ENCODE results near the gene DAGLA.

Gene DAGLA

GRCh38 chr11:61756452-61757212 lies 76.4 kb downstream of the DAGLA start:
- DNase-seq: no peak
- Histone ChIP-seq H3K23ac (ENCODE audit: low read length) (no peak overlapping the region), H3K4ac (ENCODE audit: low read depth, low read length) (no peak overlapping the region), H2BK120ac (ENCODE audit: insufficient read depth, low read length, poor library complexity) (no peak overlapping the region), H2AFZ (ENCODE audit: insufficient read depth, low read length, poor library complexity) (peak overlapping the region; percentile 8), H3K79me1 (ENCODE audit: low read length) (peaks cover 10% of the 10 kb centered on the region), H4K91ac (ENCODE audit: low read depth, low read length) (peak overlapping the region; percentile 53), H3K27me3 (ENCODE audit: insufficient read depth, low read length) (peaks cover 5% of the 10 kb centered on the region), H3K4me1 (ENCODE audit: control insufficient read depth in 1 of 2, insufficient read depth in 2 of 2, low read length in 2 of 2) (peaks cover 23 to 33% of the 10 kb centered on the region in 2 experiments), H3K9ac (ENCODE audit: low read length) (no peak overlapping the region), H2BK5ac (ENCODE audit: low read depth, low read length, poor library complexity) (no peak overlapping the region), H4K8ac (ENCODE audit: low read depth, low read length) (no peak overlapping the region), H2BK12ac (ENCODE audit: low read length) (peak overlapping the region; percentile 51), H3K14ac (ENCODE audit: low read length) (no peak overlapping the region), H3K36me3 (ENCODE audit: control insufficient read depth in 1 of 2, insufficient read depth in 2 of 2, low read length in 2 of 2) (no peaks in the 10 kb centered on the region), H3K18ac (ENCODE audit: low read length) (peak overlapping the region; percentile 12), H3K4me3 (ENCODE audit: low read depth, low read length) (no peak overlapping the region), H4K12ac (ENCODE audit: low read depth, low read length) (no peak overlapping the region), H3K9me3 (ENCODE audit: insufficient read depth, low read depth, low read length) (peaks cover 3% of the 10 kb centered on the region), H3K4me2 (ENCODE audit: low read length) (no peak overlapping the region), H2AK5ac (ENCODE audit: low read length) (no peak overlapping the region), H3K79me2 (ENCODE audit: control insufficient read depth, insufficient read depth, low read length, poor library complexity) (peaks cover 2% of the 10 kb centered on the region), H3K27ac (ENCODE audit: low read depth, low read length) (no peak overlapping the region)
- WGBS (ENCODE audit: extremely low coverage, insufficient coverage, insufficient read length): no CpG with 5 or more reads among the region's 9 CpGs

- H3K4me2 ChIP-seq (ENCODE audit: low read length): no peak overlapping the region
- H3K4me1 ChIP-seq (ENCODE audit: control insufficient read depth in 1 of 2, insufficient read depth in 2 of 2, low read length in 2 of 2): peaks cover 23 to 33% of the 10 kb centered on the region in 2 experiments
- H3K27ac ChIP-seq (ENCODE audit: low read depth, low read length): no peak overlapping the region
- peaks cover 10% of the 10 kb centered on the region for H3K79me1 ChIP-seq (ENCODE audit: low read length)
- H3K18ac ChIP-seq (ENCODE audit: low read length): no peak overlapping the region
- H3K9ac ChIP-seq (ENCODE audit: low read length): no peak overlapping the region
- H3K27me3 ChIP-seq (ENCODE audit: insufficient read depth, low read length): peaks cover 5% of the 10 kb centered on the region
- no peak overlapping the region for H2AFZ ChIP-seq (ENCODE audit: insufficient read depth, low read length, poor library complexity)
- H3K9me3 ChIP-seq (ENCODE audit: insufficient read depth, low read depth, low read length): peaks cover 3% of the 10 kb centered on the region
- H3K23ac ChIP-seq (ENCODE audit: low read length): no peak overlapping the region
- peak overlapping the region; percentile 53 for H4K91ac ChIP-seq (ENCODE audit: low read depth, low read length)
- no peak for DNase-seq
- no peak overlapping the region for H2BK5ac ChIP-seq (ENCODE audit: low read depth, low read length, poor library complexity)
- no peak overlapping the region for H3K4ac ChIP-seq (ENCODE audit: low read depth, low read length)
- H4K8ac ChIP-seq (ENCODE audit: low read depth, low read length): no peak overlapping the region
- no peak overlapping the region for H4K12ac ChIP-seq (ENCODE audit: low read depth, low read length)
- H2BK120ac ChIP-seq (ENCODE audit: insufficient read depth, low read length, poor library complexity): no peak overlapping the region
- peaks cover 2% of the 10 kb centered on the region for H3K79me2 ChIP-seq (ENCODE audit: control insufficient read depth, insufficient read depth, low read length, poor library complexity)
- no peaks in the 10 kb centered on the region for H3K36me3 ChIP-seq (ENCODE audit: control insufficient read depth in 1 of 2, insufficient read depth in 2 of 2, low read length in 2 of 2)
- H2BK12ac ChIP-seq (ENCODE audit: low read length): no peak overlapping the region
- no peak overlapping the region for H3K14ac ChIP-seq (ENCODE audit: low read length)
- peak overlapping the region; percentile 42 for H2AK5ac ChIP-seq (ENCODE audit: low read length)
- WGBS (ENCODE audit: extremely low coverage, insufficient coverage, insufficient read length): no CpG with 5 or more reads among the region's 15 CpGs
- no peak overlapping the region for H3K4me3 ChIP-seq (ENCODE audit: low read depth, low read length)
Observed at GRCh38 chr11:61757213-61757862, 77.1 kb downstream of the DAGLA start.

GRCh38 chr11:61760946-61761345 lies 80.8 kb downstream of the DAGLA start:
- no peak overlapping the region for H2BK5ac ChIP-seq (ENCODE audit: low read depth, low read length, poor library complexity)
- no peak overlapping the region for H3K4ac ChIP-seq (ENCODE audit: low read depth, low read length)
- H4K12ac ChIP-seq (ENCODE audit: low read depth, low read length): no peak overlapping the region
- no peak overlapping the region for H2BK120ac ChIP-seq (ENCODE audit: insufficient read depth, low read length, poor library complexity)
- no peak overlapping the region for H3K18ac ChIP-seq (ENCODE audit: low read length)
- H3K9me3 ChIP-seq (ENCODE audit: insufficient read depth, low read depth, low read length): peaks cover 5% of the 10 kb centered on the region
- H3K4me3 ChIP-seq (ENCODE audit: low read depth, low read length): no peak overlapping the region
- H3K27me3 ChIP-seq (ENCODE audit: insufficient read depth, low read length): no peaks in the 10 kb centered on the region
- H2AFZ ChIP-seq (ENCODE audit: insufficient read depth, low read length, poor library complexity): no peak overlapping the region
- no peak for DNase-seq
- H3K27ac ChIP-seq (ENCODE audit: low read depth, low read length): no peak overlapping the region
- no peak overlapping the region for H3K23ac ChIP-seq (ENCODE audit: low read length)
- peaks cover 4% of the 10 kb centered on the region for H3K79me1 ChIP-seq (ENCODE audit: low read length)
- H3K14ac ChIP-seq (ENCODE audit: low read length): no peak overlapping the region
- H4K91ac ChIP-seq (ENCODE audit: low read depth, low read length): no peak overlapping the region
- no peak overlapping the region for H2AK5ac ChIP-seq (ENCODE audit: low read length)
- H2BK12ac ChIP-seq (ENCODE audit: low read length): no peak overlapping the region
- no peak overlapping the region for H3K4me2 ChIP-seq (ENCODE audit: low read length)
- no peak overlapping the region for H3K9ac ChIP-seq (ENCODE audit: low read length)
- WGBS (ENCODE audit: extremely low coverage, insufficient coverage, insufficient read length): no CpG with 5 or more reads among the region's 13 CpGs
- H3K79me2 ChIP-seq (ENCODE audit: control insufficient read depth, insufficient read depth, low read length, poor library complexity): no peaks in the 10 kb centered on the region
- H3K36me3 ChIP-seq (ENCODE audit: control insufficient read depth in 1 of 2, insufficient read depth in 2 of 2, low read length in 2 of 2): no peaks in the 10 kb centered on the region
- H4K8ac ChIP-seq (ENCODE audit: low read depth, low read length): no peak overlapping the region
- peaks cover 10 to 12% of the 10 kb centered on the region in 2 experiments for H3K4me1 ChIP-seq (ENCODE audit: control insufficient read depth in 1 of 2, insufficient read depth in 2 of 2, low read length in 2 of 2)

GRCh38 chr11:61761440-61762222 lies 81.4 kb downstream of the DAGLA start:
- H3K23ac ChIP-seq (ENCODE audit: low read length): no peak overlapping the region
- H3K27me3 ChIP-seq (ENCODE audit: insufficient read depth, low read length): no peaks in the 10 kb centered on the region
- H3K4me2 ChIP-seq (ENCODE audit: low read length): no peak overlapping the region
- no peak overlapping the region for H2BK120ac ChIP-seq (ENCODE audit: insufficient read depth, low read length, poor library complexity)
- no peak overlapping the region for H4K91ac ChIP-seq (ENCODE audit: low read depth, low read length)
- H2BK12ac ChIP-seq (ENCODE audit: low read length): no peak overlapping the region
- H3K4me3 ChIP-seq (ENCODE audit: low read depth, low read length): no peak overlapping the region
- no peak overlapping the region for H4K8ac ChIP-seq (ENCODE audit: low read depth, low read length)
- H3K4me1 ChIP-seq (ENCODE audit: control insufficient read depth in 1 of 2, insufficient read depth in 2 of 2, low read length in 2 of 2): peaks cover 3 to 5% of the 10 kb centered on the region in 2 experiments
- no peak overlapping the region for H3K18ac ChIP-seq (ENCODE audit: low read length)
- no peaks in the 10 kb centered on the region for H3K79me2 ChIP-seq (ENCODE audit: control insufficient read depth, insufficient read depth, low read length, poor library complexity)
- H3K14ac ChIP-seq (ENCODE audit: low read length): no peak overlapping the region
- no peaks in the 10 kb centered on the region for H3K36me3 ChIP-seq (ENCODE audit: control insufficient read depth in 1 of 2, insufficient read depth in 2 of 2, low read length in 2 of 2)
- no peak overlapping the region for H2AK5ac ChIP-seq (ENCODE audit: low read length)
- no peak for DNase-seq
- no peak overlapping the region for H3K4ac ChIP-seq (ENCODE audit: low read depth, low read length)
- no peak overlapping the region for H2AFZ ChIP-seq (ENCODE audit: insufficient read depth, low read length, poor library complexity)
- no peak overlapping the region for H2BK5ac ChIP-seq (ENCODE audit: low read depth, low read length, poor library complexity)
- no peak overlapping the region for H3K27ac ChIP-seq (ENCODE audit: low read depth, low read length)
- peaks cover 4% of the 10 kb centered on the region for H3K79me1 ChIP-seq (ENCODE audit: low read length)
- WGBS (ENCODE audit: extremely low coverage, insufficient coverage, insufficient read length): no CpG with 5 or more reads among the region's 11 CpGs
- no peak overlapping the region for H4K12ac ChIP-seq (ENCODE audit: low read depth, low read length)
- H3K9ac ChIP-seq (ENCODE audit: low read length): no peak overlapping the region
- H3K9me3 ChIP-seq (ENCODE audit: insufficient read depth, low read depth, low read length): peaks cover 7% of the 10 kb centered on the region

Measured in trophoblast cell (in vitro differentiated cells and primary cell).